GM04504 (cell line): ENCODE measurements around the gene TSPAN18.

Experiments used
- DNase-seq: peaks from one replicate; pipeline ENCODE4 v3.0.0-alpha.2; 2012; ENCODE audit warnings: low read depth

Gene TSPAN18

DNA sequence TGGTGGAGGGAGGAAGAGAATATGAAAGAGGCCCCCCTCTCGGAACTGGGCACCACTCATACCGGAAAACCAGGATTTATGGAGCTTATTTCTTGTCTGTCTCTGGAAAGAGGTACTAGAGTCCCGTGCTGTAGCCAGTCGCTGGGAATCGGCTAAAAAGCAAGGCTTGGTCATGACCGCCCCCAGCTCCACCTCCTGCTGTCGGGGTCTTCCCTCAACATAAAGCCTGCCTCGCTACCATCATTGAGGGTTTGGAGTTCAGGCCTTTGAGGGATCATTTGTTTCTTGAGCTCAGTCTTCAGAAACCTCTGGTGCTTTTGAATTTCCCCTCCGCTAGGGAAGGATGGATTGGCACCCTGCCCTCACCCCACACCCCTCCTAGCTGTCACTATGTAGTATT, 97.1 kb downstream of the TSPAN18 start:
- no peak for DNase-seq

DNA sequence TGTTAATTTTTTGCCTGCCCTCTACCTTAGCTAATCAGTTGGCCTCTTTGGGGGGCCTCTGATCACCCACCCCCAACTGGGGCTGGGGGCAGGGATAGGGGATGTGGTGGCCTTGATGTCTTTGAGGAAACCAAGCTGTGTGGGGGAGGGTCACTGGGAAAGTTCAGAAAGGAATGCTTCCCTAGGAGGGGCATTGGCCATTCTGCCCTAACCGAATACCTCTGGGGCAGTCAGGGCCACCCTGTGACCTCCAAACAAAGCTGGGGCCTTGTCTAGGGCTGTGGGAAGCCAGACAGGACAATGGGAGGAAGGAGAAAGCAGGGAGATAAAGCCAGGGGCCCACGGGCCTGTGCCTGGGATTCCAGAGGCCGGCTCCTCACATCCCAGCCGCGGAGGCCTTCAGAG, 97.5 kb downstream of the TSPAN18 start:
- DNase-seq, result no peak

GRCh38 chr11:44825058-44825785, 98.5 kb downstream of the TSPAN18 start:
- no peak for DNase-seq

DNA sequence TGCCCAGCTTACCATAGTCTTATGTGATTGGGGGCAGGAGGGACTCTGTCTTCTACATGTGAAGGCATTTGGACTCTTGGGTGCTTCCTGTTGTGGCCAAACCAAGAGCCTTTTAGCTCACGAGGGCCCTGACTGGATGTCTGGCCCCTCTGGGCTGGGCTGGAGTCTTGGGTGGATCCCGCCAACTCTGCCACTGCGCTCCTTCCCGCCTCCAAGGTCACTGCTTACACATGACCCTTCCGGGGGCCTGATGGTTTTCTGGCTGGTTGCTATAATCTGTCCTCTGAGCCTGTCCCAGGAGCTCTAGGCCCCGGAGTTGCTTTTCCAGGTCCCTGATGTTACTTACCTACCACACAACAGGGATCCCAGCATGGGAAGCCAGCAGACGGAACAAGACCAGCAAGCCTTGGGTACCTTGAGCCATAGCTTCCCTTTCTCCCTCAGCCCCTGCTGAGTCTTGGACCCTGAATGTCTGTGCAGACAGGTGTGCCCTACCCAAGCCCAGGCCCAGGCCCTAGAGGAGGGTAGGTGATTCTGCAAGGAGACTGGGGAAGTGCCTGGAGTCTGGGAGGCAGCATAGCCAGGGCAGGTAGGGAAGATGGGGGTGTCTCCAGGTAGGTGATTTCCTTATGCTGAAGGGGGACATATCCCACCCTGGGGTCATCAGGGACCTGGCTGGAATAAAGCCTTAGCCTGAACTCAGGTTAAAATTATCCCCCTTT, 100.3 kb downstream of the TSPAN18 start:
- no peak for DNase-seq

- DNase-seq, result no peak
These were observed 101.5 kb downstream of the TSPAN18 start for GRCh38 chr11:44828296-44828695.

DNA sequence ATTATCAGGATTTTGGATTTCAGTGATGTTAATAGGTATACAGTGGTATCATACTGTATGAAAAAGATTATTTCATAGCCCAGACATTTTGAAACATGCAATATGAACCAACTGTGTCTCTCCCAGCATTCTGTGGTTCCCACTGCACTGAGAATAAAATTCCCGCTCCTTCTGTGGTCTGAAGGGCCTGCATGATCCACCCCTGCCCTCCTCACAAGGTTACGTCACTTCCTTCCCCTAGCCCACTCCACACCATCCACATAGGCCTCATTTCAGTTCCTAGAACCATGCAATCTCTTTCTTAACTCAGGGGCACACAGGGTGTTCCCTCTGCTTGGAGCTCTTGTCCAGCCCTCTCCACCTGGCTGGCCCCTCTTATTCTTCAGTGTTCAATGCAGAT, 103.1 kb downstream of the TSPAN18 start:
- no peak for DNase-seq

- DNase-seq, result no peak
These were observed 105.0 kb downstream of the TSPAN18 start for GRCh38 chr11:44831605-44832394.

DNA sequence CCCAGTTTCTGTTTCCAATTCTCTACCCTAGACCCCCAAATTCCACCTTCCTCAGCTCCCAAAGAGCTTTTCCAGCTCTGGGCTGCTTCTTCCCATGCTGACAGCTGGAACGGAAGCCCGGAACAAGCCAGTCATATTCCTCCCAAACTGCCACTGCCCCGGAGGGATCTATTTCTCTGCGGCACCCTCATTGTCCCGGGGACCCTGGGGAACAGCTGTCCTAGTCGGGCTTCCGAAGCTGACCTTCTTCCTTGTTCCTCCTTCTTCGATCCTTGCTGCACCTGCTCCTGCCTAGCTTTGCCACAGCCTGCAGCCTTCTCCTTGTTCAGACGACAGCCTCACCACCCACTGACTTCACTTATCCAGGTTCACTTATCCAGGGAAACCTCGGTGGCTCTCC, 105.7 kb downstream of the TSPAN18 start:
- DNase-seq, result no peak

GRCh38 chr11:44833221-44833876, 106.6 kb downstream of the TSPAN18 start:
- no peak for DNase-seq

DNA sequence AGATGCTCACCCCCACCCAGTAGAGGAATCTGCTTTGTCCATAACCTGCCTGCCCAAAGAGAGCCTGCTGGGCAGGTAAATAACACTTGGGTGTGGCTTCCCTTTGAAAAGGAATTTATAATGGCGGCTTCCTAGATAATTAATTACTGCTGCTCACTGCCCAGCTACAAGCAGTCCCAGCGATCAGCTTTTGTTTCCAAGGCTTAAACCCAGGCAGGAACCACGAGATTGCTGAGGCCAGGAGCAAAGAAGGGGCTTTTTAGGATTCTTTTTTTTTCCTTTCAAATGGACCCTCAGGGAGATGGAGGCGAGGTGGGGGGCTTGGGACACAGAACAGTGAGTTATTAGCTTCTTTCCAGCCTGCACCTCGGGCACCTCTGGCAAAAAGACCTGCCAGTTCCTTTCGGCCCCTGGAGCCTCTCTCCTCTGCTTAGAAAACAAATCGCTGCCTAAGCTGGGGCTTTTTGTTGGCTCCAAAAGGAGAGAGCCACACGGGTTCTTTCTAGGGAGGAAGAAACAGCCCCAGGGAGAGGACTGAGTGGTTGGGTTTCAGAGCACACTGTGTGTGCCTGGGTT, 107.2 kb downstream of the TSPAN18 start:
- DNase-seq, result no peak

GRCh38 chr11:44834846-44835245, 108.1 kb downstream of the TSPAN18 start:
- DNase-seq, result no peak

- DNase-seq, result no peak
These were observed 108.5 kb downstream of the TSPAN18 start for GRCh38 chr11:44835296-44835695.

- no peak for DNase-seq
These were observed 109.2 kb downstream of the TSPAN18 start for GRCh38 chr11:44835938-44836337.

DNA sequence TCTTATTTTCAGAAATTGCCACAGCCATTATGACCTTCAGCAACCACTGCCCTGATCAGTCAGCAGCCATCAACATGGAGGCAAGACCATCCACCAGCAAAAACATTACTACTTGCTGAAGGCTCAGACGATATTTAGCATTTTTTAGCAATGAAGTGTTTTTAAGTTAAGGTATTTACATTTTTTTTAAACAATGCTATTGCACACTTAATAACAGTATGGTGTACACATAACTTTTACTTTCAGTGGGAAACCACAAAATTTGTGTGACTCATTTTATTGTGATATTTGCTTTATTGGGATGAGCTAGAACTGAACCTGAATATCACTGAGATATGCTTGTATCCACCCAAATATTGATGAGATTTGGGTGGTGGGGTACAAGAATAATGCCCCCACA, 110.9 kb downstream of the TSPAN18 start:
- DNase-seq, result no peak

DNA sequence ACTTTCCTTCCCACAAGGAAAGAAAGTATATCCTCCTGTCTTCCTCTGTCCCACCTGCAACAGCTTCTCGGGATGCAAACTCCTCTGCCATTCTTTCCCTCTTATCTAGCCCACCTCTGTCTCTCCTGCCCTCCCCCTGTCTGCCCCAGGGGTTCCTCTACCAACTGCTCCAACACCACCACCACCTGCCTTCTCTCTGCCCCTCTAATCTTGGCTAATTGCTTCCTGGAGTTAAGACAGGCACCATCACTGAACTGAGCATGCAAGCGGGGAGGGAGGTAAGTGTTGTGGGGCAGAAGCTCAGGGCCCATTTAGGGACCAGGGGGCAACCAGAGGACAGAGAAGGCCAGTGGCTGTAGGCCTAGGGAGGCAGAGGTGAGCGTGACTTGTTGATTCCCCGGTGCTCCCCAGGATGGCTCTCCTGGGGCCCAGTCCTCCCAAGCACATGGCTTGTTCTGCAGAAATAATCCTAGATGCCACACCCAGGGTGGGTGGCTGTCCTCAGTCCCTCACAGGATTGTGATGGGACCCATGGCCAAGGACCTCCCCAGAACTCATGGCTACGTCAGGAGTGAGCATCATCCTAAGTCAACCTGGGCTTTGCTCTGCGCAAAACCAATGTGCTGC, 112.8 kb downstream of the TSPAN18 start:
- DNase-seq, result no peak

GRCh38 chr11:44840085-44840478, 113.3 kb downstream of the TSPAN18 start:
- no peak for DNase-seq

GRCh38 chr11:44840521-44841251, 113.9 kb downstream of the TSPAN18 start:
- no peak for DNase-seq

- peak; percentile 85 for DNase-seq
These were observed 115.5 kb downstream of the TSPAN18 start for GRCh38 chr11:44842220-44842619.

DNA sequence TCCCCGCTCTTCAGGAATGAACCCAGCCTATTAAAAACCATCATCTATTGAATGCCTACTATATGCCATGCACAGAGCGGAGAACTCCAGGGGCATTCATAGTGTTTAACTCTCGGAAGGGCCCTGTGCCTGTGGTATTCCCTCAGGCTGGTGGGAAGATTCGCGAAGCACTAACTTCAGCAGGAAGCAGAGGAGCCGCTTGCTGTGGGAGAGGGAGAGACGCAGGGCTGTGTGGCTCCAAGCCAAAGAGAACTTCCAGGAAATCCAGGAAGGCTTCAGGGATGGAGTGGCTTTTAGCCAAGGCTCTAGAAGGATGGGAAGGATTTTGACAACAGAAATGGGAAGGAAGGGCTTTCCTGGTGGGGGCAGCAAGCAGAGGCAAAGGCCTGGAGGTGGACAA, 120.1 kb downstream of the TSPAN18 start:
- DNase-seq, result no peak

DNA sequence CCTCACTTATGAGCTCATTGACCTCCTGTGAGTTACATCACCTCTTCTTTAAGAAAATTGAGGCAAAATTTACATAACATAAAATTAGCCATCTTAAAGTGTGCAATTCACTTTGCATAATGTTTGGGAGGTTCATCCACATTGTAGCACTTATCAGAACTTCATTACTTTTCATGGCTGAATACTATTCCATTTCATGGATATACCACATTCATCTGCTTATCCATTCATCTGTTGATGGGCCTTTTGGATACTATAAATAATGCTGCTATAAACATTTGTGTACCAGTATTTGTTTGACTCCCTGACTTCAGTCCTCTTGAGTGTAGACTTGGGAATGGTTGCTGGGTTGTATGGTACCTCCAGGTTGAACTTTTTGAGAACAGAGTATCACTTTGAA, 120.6 kb downstream of the TSPAN18 start:
- DNase-seq, result no peak
